HG02571 (cell line): ENCODE measurements around the gene GMDS.

Source experiments
- ATAC-seq: cut with Tn5 transposase; IDR thresholded peaks from one replicate; pipeline ENCODE4 v1.9.1; 2021; ENCODE audit warnings: mild to moderate bottlenecking, moderate library complexity; ENCODE audit not compliant: unreplicated experiment

Gene GMDS

GRCh38 chr6:1786455-1787453 is 458.7 kb downstream of the GMDS start:
- ATAC-seq, result no peak

- no peak for ATAC-seq
Measured at GRCh38 chr6:1784422-1784884, 461.0 kb downstream of the GMDS start.

GRCh38 chr6:1781817-1782184 is 463.6 kb downstream of the GMDS start:
- no peak for ATAC-seq

- ATAC-seq, result no peak
Measured at GRCh38 chr6:1781152-1781816, 464.1 kb downstream of the GMDS start.

- ATAC-seq, result no peak
Measured at GRCh38 chr6:1780251-1780867, 465.0 kb downstream of the GMDS start.

- no peak for ATAC-seq
Measured at GRCh38 chr6:1778686-1779235, 466.6 kb downstream of the GMDS start.

GRCh38 chr6:1777921-1778685 is 467.3 kb downstream of the GMDS start:
- no peak for ATAC-seq

- ATAC-seq, result no peak
Measured at GRCh38 chr6:1775441-1775840, 470.0 kb downstream of the GMDS start.

- no peak for ATAC-seq
Measured at GRCh38 chr6:1774226-1774915, 471.0 kb downstream of the GMDS start.

- ATAC-seq, result no peak
Measured at GRCh38 chr6:1773700-1774099, 471.7 kb downstream of the GMDS start.

- ATAC-seq, result no peak
Measured at GRCh38 chr6:1770968-1771723, 474.3 kb downstream of the GMDS start.

- no peak for ATAC-seq
Measured at GRCh38 chr6:1770435-1770843, 475.0 kb downstream of the GMDS start.

GRCh38 chr6:1767481-1768246 is 477.7 kb downstream of the GMDS start:
- ATAC-seq, result no peak

GRCh38 chr6:1766654-1767053 is 478.8 kb downstream of the GMDS start:
- ATAC-seq, result no peak

- ATAC-seq, result no peak
Measured at GRCh38 chr6:1765160-1765903, 480.1 kb downstream of the GMDS start.

GRCh38 chr6:1764397-1764987 is 480.9 kb downstream of the GMDS start:
- no peak for ATAC-seq

- ATAC-seq, result no peak
Measured at GRCh38 chr6:1763404-1763803, 482.0 kb downstream of the GMDS start.
